Cortex of kidney (tissue), 1 donor: ENCODE data around the gene MTHFD1L.

Experiments
- DNase-seq: peaks from one replicate; lab custom pipeline; 2025; lab: John Stamatoyannopoulos, UW

The MTHFD1L gene

DNA sequence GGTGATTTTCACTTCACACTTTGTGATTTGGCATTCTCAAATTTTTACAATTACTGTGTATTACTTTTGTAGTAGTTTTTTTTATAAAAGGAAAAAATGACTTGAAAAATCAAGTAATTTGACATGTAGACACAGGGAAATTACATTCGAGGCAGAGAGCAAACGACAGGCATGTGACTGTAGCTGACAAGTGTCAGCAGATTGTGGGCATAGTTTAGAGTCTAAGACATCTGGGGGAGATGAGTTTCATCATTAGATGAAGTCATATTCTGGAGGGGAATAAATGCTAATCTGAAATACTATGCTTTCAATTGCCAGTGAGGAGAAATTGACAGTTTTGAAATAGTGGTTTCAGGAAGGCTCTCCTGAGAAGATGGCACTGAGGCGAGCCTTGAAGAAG lies 126.0 kb downstream of the MTHFD1L start:
- DNase-seq = no peak

DNA sequence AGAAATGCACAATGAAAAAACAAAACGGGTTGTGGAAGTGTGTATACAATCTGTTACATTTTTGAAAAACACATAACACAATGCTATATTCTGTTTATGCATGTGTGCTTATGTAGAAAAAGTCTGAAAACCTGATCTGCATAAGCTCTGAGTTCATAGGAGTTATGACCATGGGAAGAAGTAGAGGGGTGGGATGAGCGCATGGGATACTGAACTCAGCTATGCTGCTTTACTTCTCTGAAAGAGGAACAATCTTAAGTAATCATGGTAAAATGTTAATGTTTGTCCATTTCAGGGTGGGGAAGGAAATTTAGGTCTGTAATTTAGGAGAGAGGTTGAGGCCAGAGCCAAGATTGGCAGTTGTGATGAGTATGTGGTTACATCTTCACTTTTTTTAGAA lies 126.8 kb downstream of the MTHFD1L start:
- DNase-seq = no peak

DNA sequence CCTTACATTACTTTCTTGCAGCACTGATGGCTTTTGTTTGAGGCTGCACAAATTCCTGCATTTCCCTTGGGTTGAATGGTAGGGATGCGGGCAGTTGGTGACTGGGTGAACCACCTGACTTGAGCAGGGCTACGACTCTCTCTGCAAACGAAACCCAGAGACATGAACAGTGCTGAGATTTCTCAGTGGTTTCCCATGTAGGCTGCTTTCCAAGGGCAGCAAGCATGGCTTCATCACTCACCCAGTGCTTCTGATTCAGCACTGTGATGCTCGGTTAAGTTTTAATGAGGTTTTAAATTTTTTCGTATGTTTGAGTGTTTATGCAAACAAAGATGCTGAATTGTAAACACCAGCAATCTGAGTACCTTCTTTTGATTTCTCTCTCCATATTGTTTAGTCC lies 127.2 kb downstream of the MTHFD1L start:
- DNase-seq = no peak

DNA sequence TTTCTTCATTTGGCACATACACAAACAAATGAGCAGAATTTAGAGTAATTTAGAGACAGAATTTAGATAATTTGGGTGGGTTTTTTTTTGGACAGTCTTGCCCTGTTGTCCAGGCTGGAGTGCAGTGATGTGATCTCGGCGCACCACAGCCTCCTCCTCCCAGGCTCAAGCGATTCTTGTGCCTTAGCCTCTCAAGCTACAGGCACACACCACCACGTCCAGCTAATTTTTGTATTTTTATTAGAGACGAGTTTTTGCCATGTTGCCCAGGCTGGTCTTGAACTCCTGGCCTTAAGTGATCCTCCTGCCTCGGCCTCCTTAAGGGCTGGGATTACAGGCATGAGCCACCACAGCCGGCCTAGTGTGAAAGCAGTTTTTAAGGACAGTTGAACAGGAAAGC lies 127.8 kb downstream of the MTHFD1L start:
- no peak for DNase-seq

DNA sequence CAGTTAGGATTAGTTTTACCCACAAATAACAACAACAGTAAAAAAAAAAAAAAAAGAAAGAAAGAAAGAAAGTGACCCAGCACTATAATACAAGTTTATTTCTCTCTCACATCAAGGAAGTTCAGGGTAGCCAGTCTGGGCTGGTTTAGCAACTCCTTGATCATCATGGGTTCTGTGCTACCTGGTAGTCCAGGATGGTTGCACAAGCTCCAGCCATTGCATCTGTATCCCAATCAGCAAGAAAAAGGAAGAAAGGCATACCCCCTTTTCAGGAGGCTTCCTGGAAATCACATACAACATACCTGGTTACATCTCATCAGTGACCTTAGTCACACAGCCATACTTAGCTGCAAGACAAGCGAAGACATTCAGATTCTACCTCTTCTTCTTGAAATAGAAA lies 128.5 kb downstream of the MTHFD1L start:
- DNase-seq = no peak

DNA sequence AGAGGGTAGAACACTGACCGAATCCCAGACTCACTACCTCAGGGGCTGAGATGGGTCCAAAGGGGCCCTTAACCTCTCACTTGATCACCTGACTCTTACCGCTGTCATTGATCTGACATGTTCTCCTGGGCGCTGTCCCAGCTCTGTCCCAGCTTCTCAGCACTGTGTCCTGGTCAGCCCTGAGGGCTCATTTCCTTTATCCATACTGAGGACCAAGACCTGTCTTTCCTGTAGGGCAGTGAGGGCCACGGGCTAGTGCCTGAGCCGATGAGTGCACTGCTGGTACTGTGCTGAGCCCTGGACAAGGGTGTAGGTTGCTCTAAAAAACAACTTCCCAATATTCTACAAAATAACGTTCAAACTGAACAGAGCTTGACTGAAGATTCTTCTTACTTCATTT lies 131.5 kb downstream of the MTHFD1L start:
- DNase-seq = no peak

DNA sequence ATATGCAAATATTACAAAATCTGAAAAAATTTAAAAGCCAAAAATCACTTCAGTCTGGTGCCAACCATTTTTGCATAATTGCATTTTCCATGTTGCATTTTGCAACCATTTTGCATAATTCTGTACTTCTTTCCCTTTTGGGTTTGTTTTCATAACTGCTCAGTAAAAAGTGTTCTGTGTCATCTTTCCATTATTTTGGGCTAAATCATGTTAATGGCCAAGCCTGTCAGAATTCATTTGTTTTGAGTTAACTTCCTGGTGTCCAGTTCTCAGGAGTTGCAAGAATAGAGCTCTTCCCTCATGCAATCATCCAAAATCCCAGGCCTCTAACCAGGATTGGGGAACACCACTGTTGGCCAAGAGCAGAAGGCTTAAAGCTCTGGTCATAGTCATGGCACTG lies 133.6 kb downstream of the MTHFD1L start:
- DNase-seq = no peak

DNA sequence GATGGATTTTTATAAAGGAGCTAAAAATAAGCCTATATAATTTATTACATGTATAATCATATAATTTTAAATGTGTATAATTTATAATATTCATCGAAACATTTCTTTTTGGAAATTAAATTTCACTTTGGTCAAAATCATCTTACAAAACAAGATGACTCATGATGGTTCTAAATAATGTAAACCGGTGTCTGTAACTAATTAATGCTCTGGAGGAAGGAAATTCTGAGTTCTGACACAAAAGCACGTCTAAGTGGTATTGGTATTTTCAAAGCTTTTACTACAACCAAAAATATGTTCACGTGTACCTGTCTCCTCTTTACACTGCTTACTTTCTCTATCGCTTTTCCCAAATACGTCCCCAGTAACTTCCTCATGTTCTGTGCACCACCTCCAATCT lies 134.1 kb downstream of the MTHFD1L start:
- DNase-seq = no peak

DNA sequence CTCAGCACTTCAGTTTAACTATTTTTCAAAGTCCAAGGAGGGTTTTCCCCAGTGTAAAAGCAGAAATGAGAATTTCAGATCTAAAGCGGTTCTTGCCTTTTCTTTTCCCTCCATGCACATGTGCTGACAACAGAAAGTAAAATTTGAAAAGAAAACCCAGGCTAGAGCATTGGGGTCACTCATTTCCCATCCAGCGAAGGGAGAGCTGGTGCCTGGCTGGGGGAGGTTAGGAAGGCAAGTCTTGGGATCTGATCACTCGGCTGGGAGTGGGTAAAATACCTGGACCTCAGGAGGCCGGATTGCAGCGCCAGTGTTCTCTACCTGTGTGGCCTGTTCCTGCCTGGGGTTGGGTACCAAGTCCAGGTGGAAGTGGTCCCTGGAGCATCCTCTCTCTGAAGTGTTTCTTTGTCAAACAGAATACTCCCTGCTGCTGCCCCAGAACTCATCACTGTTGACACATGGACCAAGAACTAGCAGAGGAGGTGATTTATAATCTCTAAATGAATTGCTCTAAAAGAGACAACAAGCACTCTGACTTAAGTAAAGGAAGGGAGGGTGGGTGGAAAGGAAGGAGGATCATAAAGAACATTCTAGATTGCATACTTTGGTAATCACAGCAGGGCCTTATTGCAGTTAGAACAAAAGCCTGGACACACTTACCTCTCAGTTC lies 136.0 kb downstream of the MTHFD1L start:
- no peak for DNase-seq

DNA sequence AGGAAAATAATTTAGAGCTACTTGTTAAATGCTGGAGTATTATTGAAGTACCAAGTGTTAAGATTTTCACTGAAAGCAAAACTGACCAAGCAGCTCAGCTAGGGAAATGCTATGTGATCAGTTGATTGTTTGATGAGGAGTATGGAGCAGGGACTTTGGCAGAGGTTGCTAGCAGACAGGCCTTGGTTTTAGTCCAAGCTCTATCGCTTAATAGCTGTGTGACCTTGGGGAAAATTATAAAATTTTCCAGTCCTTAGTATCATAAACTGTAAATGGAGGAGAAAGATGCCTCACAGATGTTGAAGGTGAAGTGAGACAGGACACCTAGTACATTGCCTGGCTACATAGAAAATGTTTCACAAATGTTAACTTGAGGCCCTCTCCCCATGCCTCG lies 136.6 kb downstream of the MTHFD1L start:
- DNase-seq = no peak

DNA sequence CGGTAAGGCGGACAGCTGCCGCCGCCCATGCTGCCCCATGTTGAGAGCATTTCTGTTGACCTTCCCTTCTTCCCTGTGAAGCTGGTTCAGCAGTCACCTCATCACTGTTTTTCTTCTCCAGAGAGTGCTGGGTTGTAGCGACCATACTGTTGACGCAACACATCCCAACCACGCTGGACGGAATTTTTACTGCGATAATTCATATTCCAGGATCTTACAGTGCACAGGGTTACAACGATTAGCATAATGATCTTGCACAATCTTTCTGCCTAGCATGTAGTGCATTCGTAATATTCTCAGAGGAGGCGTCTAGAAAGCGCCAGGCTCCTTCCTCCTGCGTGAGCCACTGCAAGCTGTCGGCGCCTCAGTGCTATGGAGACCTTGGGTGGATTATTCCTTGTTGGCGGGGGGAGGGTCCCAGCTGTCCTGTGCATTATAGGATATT lies 137.0 kb downstream of the MTHFD1L start:
- DNase-seq = no peak

DNA sequence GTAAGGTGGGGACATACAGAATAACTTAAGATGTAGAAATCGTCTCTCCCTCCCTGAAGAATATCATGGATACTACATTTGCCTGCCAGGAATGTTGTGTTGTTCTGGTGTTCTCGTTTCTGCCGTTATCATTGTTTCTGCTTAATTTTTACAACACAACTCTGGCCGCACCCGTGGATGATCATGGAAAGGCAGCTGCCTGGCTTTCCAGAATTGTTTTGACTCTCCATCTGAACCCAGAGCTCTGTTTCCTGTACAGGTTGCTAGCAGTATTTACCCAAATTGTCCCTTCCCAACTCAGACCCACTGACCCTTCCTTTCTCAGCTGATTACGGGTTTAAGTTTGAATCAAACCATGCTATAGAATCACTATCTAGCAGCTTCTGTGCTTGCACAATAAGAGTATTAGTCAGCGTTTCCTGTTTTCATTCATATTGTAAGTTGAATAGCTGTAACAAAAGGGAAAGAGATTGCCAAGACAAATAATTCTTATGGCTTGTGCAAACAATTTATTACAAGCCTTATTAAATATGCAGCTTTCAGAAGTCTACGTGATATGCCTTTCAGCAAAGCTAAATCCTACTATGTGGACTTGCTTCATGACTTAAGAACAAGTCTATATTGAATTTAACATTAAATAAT lies 139.0 kb downstream of the MTHFD1L start:
- DNase-seq = no peak

DNA sequence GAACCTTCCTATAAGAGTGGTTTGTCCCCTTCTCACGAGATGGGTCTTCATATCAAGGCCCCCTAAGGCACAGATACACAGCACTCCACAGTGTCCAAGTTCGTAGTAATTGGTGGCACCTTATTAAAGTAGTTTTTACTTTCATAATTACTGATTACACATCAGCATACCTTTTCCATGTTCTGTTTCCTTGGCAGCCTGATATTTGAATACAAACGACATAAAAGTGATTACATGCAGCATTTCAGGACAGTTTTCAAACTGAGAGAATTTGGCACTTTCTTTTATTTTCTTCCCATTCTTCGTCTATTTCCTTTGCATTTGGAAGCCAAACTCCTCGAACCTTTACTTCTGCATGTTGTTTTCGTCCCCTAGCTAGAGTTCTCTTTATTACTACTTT lies 139.7 kb downstream of the MTHFD1L start:
- DNase-seq = no peak

DNA sequence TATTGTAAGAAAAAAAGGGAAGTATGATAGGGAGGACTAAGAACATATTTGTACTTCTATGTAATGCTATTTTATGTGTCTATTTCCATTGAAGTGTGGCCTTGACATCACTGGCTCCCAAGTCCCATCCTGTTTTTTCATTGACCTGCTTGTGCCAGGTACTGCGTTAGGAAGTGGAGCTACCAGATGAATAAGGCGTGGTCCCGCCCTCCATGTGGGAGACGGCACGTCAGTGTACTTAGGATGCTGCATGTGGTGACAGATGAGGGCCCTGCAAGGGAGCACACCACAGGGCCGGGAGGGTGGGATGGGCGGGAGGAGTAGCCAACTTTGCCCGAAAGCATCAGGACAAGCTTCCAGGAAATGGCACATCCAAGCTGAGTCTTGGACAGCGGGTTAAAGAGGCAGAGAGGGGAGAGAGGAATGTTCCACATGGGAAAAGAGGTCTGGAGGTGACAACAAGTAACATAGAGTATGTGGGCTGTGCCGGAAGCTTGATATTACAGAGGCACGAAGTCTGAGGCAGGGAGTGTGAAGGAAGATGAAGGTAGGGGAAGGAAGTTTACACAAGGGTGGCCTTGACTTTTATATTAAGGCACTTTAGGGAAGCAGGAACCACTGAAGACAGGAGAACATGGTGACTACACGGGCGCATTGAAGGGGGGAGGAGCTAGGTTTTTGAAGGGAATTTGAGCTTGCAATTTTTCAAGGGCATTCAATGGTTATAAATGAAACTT lies 140.6 kb downstream of the MTHFD1L start:
- DNase-seq = no peak

DNA sequence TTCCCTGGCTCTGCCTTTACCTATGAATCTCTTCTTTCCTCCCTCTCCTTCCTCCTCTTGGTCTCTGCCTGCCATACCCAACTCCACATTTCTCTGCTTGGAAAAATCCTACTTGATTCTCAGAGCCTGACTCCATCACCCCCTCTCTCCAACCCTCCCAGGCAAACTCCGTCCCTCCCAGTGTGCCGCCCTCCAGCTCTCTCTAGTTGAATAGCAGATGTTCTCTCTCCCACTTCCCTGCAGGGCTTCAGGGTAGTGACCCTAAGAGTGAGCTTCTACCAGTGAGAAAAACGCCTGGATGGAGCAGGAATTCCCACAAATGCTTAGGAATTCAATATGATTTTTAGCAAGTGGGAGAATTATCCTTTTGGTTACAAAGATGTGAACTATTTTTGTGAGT lies 141.6 kb downstream of the MTHFD1L start:
- DNase-seq = no peak

DNA sequence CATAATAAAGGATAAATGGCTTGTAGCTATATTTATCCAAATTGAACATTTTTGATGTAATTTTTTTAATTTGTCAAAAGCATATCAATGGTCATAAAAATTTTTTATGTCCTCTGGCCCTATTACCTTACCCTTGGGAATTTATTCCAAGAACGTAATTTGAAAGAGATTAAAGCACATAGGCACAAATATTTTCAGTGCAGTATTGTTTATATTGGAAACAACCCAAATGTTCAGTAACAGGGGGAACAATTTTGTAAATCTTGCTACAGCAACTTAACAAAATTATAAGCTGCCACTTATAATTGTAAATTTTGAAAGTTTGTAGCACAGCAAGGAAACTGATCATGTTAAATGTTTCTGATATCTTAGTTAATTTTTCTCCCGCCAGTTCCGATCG lies 142.4 kb downstream of the MTHFD1L start:
- no peak for DNase-seq

DNA sequence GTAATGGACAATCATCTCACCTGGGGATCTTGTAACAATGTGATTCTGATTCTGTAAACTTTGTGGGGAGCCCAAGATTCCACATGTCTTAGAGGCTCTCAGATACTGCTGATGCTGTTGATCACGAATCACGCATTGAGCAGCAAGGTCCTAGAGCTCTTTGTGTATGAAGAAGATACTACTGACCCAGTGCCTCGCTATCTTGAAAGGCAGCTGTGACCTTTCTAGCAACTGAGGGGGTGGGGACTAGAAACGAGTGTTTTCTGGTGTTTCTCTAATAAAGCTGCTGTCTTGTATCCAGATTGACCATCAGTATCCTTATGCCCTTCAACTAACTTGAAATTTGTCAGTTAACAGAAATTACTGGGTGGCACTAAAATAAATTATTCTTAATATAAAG lies 142.9 kb downstream of the MTHFD1L start:
- no peak for DNase-seq

DNA sequence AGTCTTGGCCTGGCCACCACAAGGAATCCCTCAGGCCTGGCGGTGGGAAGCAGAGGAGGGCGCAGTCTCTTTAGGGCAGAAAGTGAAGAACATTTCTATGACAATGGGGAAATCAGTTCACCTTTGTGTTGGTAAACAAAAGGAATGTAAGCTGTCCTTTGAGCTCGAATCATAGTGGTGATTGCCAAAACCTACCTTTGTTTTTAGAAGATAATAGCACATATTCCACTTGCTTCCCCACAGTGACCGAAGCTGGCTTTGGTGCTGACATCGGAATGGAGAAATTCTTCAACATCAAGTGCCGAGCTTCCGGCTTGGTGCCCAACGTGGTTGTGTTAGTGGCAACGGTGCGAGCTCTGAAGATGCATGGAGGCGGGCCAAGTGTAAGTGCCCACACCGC lies 144.1 kb downstream of the MTHFD1L start:
- DNase-seq = no peak

DNA sequence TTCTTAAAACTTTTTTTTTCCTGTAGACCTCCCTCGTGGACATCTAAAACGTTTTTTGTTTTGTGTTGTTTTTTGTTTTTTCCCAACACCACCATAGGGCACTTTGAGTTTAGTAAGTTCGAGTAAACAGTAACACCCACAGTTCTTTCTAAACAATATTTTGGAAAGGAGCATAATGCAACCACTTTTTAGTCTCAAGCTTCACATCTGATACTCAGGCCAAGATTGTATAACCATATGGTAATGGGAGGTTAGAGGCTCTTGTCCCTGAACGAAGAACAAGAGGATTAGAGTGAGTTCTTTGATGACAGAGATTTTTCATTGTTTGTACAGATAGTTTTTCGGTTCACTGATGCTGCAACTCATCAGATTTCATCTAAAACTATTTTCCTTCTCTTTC lies 144.6 kb downstream of the MTHFD1L start:
- DNase-seq = no peak

DNA sequence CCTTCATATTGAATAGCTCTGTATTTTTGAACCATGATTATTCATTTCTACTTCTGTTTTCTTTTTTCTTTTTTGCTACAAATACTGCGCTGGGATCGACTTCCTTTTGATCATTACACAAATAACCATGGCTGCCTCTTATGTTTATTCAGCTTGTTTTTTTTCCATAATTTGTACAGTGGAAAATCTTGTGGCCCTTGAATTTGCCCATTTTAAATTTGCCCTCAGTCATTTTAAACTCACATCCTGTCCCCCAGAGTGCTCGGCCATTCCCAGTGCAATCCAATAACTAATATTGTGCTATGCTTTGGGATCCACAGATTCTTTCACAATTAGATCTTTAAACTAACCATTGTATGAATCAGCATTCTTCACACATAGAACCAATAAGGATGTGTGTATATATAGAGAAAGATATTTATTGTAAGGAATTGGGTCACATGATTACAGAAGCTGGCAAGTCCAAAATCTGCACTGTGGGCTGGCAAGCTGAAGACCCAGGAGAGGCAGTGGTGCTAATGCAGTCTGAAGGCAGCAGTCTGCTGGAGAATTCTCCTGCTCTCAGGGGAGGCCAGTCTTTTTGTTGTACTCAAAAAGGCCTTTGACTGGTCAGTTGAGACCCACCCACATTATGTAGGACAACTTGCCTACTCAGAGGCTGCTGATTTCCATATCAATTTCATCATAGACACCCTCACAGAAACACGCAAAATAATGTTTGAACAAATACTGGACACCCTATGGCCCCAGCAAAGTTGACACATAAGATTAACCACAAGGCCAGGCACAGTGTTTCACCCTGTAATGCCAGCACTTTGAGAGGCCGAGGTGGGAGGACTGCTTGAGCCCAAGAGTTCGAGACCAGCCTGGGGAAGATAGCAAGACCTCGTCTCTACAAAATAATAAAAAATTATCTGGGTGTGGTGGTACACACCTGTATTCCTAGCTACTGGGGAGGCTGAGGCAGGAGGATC lies 147.1 kb downstream of the MTHFD1L start:
- DNase-seq = no peak

DNA sequence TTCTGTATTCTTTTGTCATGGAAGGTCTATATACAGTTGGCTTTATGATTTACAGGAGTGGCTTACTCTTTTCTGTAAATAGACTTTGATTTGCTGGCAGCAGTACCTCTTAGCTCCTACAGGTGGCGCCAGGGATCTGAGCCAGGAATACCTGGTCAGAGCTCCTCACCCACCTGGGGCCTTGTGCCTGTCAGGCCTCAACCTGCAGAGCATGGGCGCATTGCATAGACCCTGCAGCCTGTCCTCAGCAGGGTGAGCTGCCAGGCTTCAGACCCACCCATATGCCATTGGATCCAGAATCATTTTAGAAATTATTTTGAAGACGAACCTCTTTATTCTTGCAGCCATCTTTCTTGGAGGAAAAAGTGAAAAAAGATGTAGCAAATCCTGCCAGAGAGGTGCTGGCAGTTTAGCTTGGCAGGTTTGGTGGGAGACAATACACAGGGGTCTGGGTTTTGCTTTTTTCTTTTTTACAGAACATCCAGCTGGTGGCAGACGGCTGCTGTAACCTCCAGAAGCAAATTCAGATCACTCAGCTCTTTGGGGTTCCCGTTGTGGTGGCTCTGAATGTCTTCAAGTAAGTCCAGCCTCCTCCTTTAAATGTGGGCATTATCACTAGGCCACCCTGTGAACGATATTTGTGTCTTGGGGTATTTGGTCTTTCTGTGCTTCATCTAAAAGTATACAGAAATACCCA lies 149.1 kb downstream of the MTHFD1L start:
- no peak for DNase-seq
